KMS-11 (cell line): ENCODE measurements around the gene PDZRN3.

ENCODE experiments used
- H2AFZ ChIP-seq: fragments of 200-600 bp; sonication (generic); 2 replicates; pipeline ENCODE4 v1.6.1; 2016; ENCODE audit warnings: antibody characterized with exemption, mixed run types, low read depth
- H3K27ac ChIP-seq: fragments of 200-600 bp; sonication (generic); 2 replicates; pipeline ENCODE4 v1.6.1; 2016; ENCODE audit warnings: mild to moderate bottlenecking, mixed run types
- H3K27me3 ChIP-seq: fragments of 200-600 bp; sonication (generic); 2 replicates; pipeline ENCODE4 v1.6.1; 2017; ENCODE audit warnings: mild to moderate bottlenecking, low read depth, mixed run types, moderate library complexity; ENCODE audit not compliant: insufficient read depth
- H3K36me3 ChIP-seq: fragments of 200-600 bp; sonication (generic); 2 replicates; pipeline ENCODE4 v1.6.1; 2017; ENCODE audit warnings: mild to moderate bottlenecking, mixed run types; ENCODE audit not compliant: insufficient read depth
- H3K4me1 ChIP-seq: fragments of 200-600 bp; sonication (generic); 2 replicates; pipeline ENCODE4 v1.6.1; 2016; ENCODE audit warnings: mild to moderate bottlenecking, low read depth, mixed run types; ENCODE audit not compliant: poor library complexity, severe bottlenecking
- H3K4me2 ChIP-seq: fragments of 200-600 bp; sonication (generic); 2 replicates; pipeline ENCODE4 v1.7.0; 2016; ENCODE audit warnings: mild to moderate bottlenecking, mixed run types
- H3K4me3 ChIP-seq: fragments of 200-600 bp; sonication (generic); IDR thresholded peaks from 2 replicates; pipeline ENCODE4 v1.6.1; 2017; ENCODE audit warnings: low read depth, low read length, mixed read lengths; ENCODE audit not compliant: insufficient read depth
- H3K79me2 ChIP-seq: fragments of 200-600 bp; sonication (generic); 2 replicates; pipeline ENCODE4 v1.6.1; 2016; ENCODE audit warnings: low read depth, mixed run types; ENCODE audit not compliant: insufficient read depth
- H3K9ac ChIP-seq: fragments of 200-600 bp; sonication (generic); 2 replicates; pipeline ENCODE4 v1.6.1; 2016; ENCODE audit warnings: mild to moderate bottlenecking, mixed run types
- H4K20me1 ChIP-seq: fragments of 200-600 bp; sonication (generic); 2 replicates; pipeline ENCODE4 v1.6.1; 2016; ENCODE audit warnings: mild to moderate bottlenecking, mixed run types; ENCODE audit not compliant: insufficient read depth
- CTCF ChIP-seq: fragments of 200-600 bp; sonication (generic); conservative IDR thresholded peaks from 2 replicates; pipeline ENCODE4 v1.6.1; 2017; ENCODE audit warnings: low read depth, mild to moderate bottlenecking, antibody characterized with exemption, low read length, moderate library complexity, mixed read lengths

PDZRN3 gene

GRCh38 chr3:73559749-73560148 lies 65.0 kb downstream of the PDZRN3 start:
- no peak for TF ChIP-seq CTCF
- Histone ChIP-seq H3K79me2 (no peaks in the 10 kb centered on the region), H3K4me2 (no peak overlapping the region), H2AFZ (no peak overlapping the region), H3K27me3 (no peaks in the 10 kb centered on the region), H3K9ac (no peak overlapping the region), H3K27ac (no peak overlapping the region), H3K36me3 (no peaks in the 10 kb centered on the region), H3K4me3 (no peak overlapping the region), H4K20me1 (no peaks in the 10 kb centered on the region), H3K4me1 (peaks cover 14% of the 10 kb centered on the region)

- H2AFZ ChIP-seq = no peak overlapping the region
- no peaks in the 10 kb centered on the region for H3K79me2 ChIP-seq
- no peaks in the 10 kb centered on the region for H4K20me1 ChIP-seq
- H3K9ac ChIP-seq = no peak overlapping the region
- no peak overlapping the region for H3K4me3 ChIP-seq
- H3K27me3 ChIP-seq = no peaks in the 10 kb centered on the region
- peaks cover 4% of the 10 kb centered on the region for H3K4me1 ChIP-seq
- H3K4me2 ChIP-seq = no peak overlapping the region
- no peak overlapping the region for H3K27ac ChIP-seq
- H3K36me3 ChIP-seq = no peaks in the 10 kb centered on the region
- TF ChIP-seq CTCF = no peak
These were observed 66.0 kb downstream of the PDZRN3 start for GRCh38 chr3:73558727-73559075.

GRCh38 chr3:73557986-73558726 lies 66.6 kb downstream of the PDZRN3 start:
- Histone ChIP-seq H3K27me3 (no peaks in the 10 kb centered on the region), H3K36me3 (no peaks in the 10 kb centered on the region), H3K27ac (no peak overlapping the region), H4K20me1 (no peaks in the 10 kb centered on the region), H3K9ac (no peak overlapping the region), H3K79me2 (no peaks in the 10 kb centered on the region), H3K4me2 (no peak overlapping the region), H2AFZ (no peak overlapping the region), H3K4me1 (no peaks in the 10 kb centered on the region), H3K4me3 (no peak overlapping the region)
- TF ChIP-seq CTCF = no peak

- no peaks in the 10 kb centered on the region for H3K36me3 ChIP-seq
- no peaks in the 10 kb centered on the region for H3K4me1 ChIP-seq
- no peak overlapping the region for H3K4me3 ChIP-seq
These were observed 68.0 kb downstream of the PDZRN3 start for GRCh38 chr3:73556520-73557372.

More at GRCh38 chr3:73556520-73557372, 68.0 kb downstream of the PDZRN3 start:
- H3K4me2 ChIP-seq = no peak overlapping the region
- H3K9ac ChIP-seq = no peak overlapping the region
- H3K79me2 ChIP-seq = no peaks in the 10 kb centered on the region
- no peak for TF ChIP-seq CTCF
- no peaks in the 10 kb centered on the region for H3K27me3 ChIP-seq
- H4K20me1 ChIP-seq = no peaks in the 10 kb centered on the region
- no peak overlapping the region for H3K27ac ChIP-seq
- no peak overlapping the region for H2AFZ ChIP-seq
